Testis (tissue), 3 donors: ENCODE measurements around the gene PPP1R26. TPM values are rescaled to one million over a fixed set of nuclear protein-coding genes. Genes with fewer than 3 reads are reported as not detected.

Source experiments
- DNase-seq: peaks from one replicate; pipeline ENCODE4 v3.0.0-alpha.2; 2019
- H3K27ac ChIP-seq, 2 donors: fragments of 200-600 bp; sonication (generic); one replicate each; pipeline ENCODE4 v1.5.1; 2019
- H3K27me3 ChIP-seq: fragments of 200-600 bp; sonication (generic); one replicate; pipeline ENCODE4 v1.5.1; 2019
- H3K36me3 ChIP-seq: fragments of 200-600 bp; sonication (generic); one replicate; pipeline ENCODE4 v1.5.1; 2017; ENCODE audit warnings: low read depth; ENCODE audit errors: missing control alignments
- H3K4me1 ChIP-seq: fragments of 200-600 bp; sonication (generic); one replicate; pipeline ENCODE4 v1.5.1; 2019
- H3K4me3 ChIP-seq, 2 donors: fragments of 200-600 bp; sonication (generic); one replicate each; pipeline ENCODE4 v1.5.1; 2017 to 2019
- H3K9me3 ChIP-seq: fragments of 200-600 bp; sonication (generic); one replicate; pipeline ENCODE4 v1.5.1; 2017
- CTCF ChIP-seq, 3 experiments: fragments of 450-650 bp in 2 of 3; fragments of 200-600 bp in 1 of 3; sonication (generic) in 1 of 3; IDR thresholded peaks; one replicate each; pipeline ENCODE4 v1.5.1; 2016 to 2019; ENCODE audit warnings: antibody characterized with exemption in 3 of 3, mild to moderate bottlenecking in 2 of 3, moderate library complexity in 1 of 3
- POLR2A ChIP-seq: fragments of 450-650 bp; IDR thresholded peaks from one replicate; pipeline ENCODE4 v1.6.1; 2017; ENCODE audit warnings: antibody characterized with exemption, mild to moderate bottlenecking, moderate library complexity
- WGBS, 2 donors: methylation state at CpG; one replicate each; pipeline ENCODE4 v1.1.5; 2018; 5-methylcytosine and 5-hydroxymethylcytosine counted together
- intact Hi-C: fragments of 100-400 bp; cut with DNase I; formaldehyde crosslinking; loops from one replicate; pipeline ENCODE4 v1.15.1; 2023; ENCODE audit warnings: low total_unique reads
- polyA plus RNA-seq: library from polyadenylated mRNA; stranded (reverse); fragments of 350-450 nt; fragmentation: Illumina TruSeq; extraction: RNeasy Lipid Tissue Mini Kit (QIAGEN cat#74804); gene quantifications from one replicate; pipeline ENCODE4 v1.2.3, GENCODE V29; 2014; ENCODE audit warnings: low read depth, low replicate concordance; ENCODE audit not compliant: insufficient read depth
- total RNA-seq, 2 donors: library from RNA; depleted of rRNA; stranded (reverse); fragments of >200 nt; gene quantifications; one replicate each; pipeline ENCODE4 v1.2.3, GENCODE V29; 2016

The PPP1R26 gene
- total and polyA plus RNA-seq, 3 donors from 2014 or later: 15.6 to 38.8 (median 33.1) TPM

DNA sequence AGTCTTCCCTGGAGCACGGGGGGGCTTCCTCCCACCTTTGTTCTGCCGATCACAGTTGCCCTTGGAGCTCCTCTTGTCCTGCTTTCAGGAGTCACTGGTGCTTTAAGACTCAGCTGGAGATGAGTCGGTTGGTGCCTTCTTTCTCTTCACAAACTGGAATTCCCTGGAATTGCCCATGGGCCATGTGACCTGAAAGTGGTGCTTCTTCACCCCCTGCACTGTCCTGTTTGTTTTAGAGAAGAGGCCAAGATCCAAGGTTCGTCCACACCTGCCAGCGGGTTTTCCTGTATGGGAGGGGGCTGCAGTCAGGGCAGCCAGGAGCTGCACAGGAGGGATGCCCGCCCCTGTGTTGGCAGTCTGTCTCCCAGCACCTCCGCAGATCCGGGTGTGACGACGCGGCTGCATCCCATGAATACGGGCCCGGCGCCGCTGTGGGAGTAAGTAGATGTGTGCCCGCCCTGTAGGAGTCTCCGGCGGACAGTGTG is 11.4 kb downstream of the PPP1R26 start:
- 63 to 82% methylated on average over 6 to 18 of the region's 18 CpGs for WGBS, 2 donors
- H3K9me3 ChIP-seq: no peaks in the 10 kb centered on the region
- no peaks in the 10 kb centered on the region for H3K4me1 ChIP-seq
- DNase-seq: no peak
- H3K4me3 ChIP-seq: no peak overlapping the region
- no peak for TF ChIP-seq POLR2A
- no peak for TF ChIP-seq CTCF (IDR thresholded peaks at IDR 0.05)
- H3K27ac ChIP-seq: no peak overlapping the region
- no peaks in the 10 kb centered on the region for H3K36me3 ChIP-seq
- H3K27me3 ChIP-seq: no peaks in the 10 kb centered on the region
- intact Hi-C loops: no loop called here

DNA sequence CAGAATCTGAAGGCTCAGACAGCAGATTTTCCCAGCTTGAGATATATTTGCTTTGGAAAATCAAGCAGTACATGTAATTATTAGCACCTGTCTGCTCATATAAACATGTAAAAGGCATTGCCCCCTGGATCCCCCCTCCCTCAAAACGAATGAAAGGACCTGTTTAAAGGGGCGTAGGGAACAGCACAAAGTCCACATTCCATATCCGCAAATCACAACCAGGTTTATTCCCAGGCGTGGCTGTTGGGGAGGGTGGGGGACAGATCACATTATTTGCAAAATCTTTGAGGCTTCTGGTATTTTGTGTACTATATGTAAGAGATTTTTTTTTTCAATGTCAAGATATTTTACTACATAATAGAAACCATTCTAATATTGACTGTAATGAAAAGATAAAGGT is 12.2 kb downstream of the PPP1R26 start:
- 85 to 90% methylated on average over 4 of the region's 4 CpGs for WGBS, 2 donors
- no peak overlapping the region for H3K4me3 ChIP-seq
- H3K4me1 ChIP-seq: no peaks in the 10 kb centered on the region
- no peaks in the 10 kb centered on the region for H3K27me3 ChIP-seq
- DNase-seq: no peak
- TF ChIP-seq POLR2A (no peak), CTCF (IDR thresholded peaks at IDR 0.05) (no peak)
- H3K27ac ChIP-seq: no peak overlapping the region
- intact Hi-C loops: no loop called here
- H3K9me3 ChIP-seq: no peaks in the 10 kb centered on the region
- H3K36me3 ChIP-seq: no peaks in the 10 kb centered on the region

GRCh38 chr9:135492886-135493669 is 13.5 kb downstream of the PPP1R26 start:
- Histone ChIP-seq H3K36me3 (no peaks in the 10 kb centered on the region), H3K27me3 (no peaks in the 10 kb centered on the region), H3K27ac (no peak overlapping the region), H3K4me3 (no peak overlapping the region), H3K9me3 (no peaks in the 10 kb centered on the region), H3K4me1 (no peaks in the 10 kb centered on the region)
- TF ChIP-seq CTCF (IDR thresholded peaks at IDR 0.05): no peak
- no peak for TF ChIP-seq POLR2A
- DNase-seq: no peak
- intact Hi-C loops: no loop called here
- WGBS, 2 donors: 89 to 95% methylated on average over 15 to 27 of the region's 27 CpGs

GRCh38 chr9:135494791-135495559 is 15.4 kb downstream of the PPP1R26 start:
- DNase-seq: no peak
- H3K36me3 ChIP-seq: no peaks in the 10 kb centered on the region
- H3K27ac ChIP-seq: no peak overlapping the region
- intact Hi-C loops: no loop called here
- no peak overlapping the region for H3K4me3 ChIP-seq
- TF ChIP-seq POLR2A: no peak
- no peak for TF ChIP-seq CTCF (IDR thresholded peaks at IDR 0.05)
- no peaks in the 10 kb centered on the region for H3K27me3 ChIP-seq
- H3K9me3 ChIP-seq: no peaks in the 10 kb centered on the region
- no peaks in the 10 kb centered on the region for H3K4me1 ChIP-seq
- 84 to 85% methylated on average over 30 of the region's 30 CpGs for WGBS, 2 donors
